Thoracic aorta (tissue), 2 donors: ENCODE results near the gene FREM1. TPM values are rescaled to one million over a fixed set of nuclear protein-coding genes. Genes with fewer than 3 reads are reported as not detected.

Experiments
- ATAC-seq: fragments of 150-250 bp; one replicate; pipeline ENCODE4 v1.8.0; 2017; ENCODE audit warnings: low read depth; ENCODE audit not compliant: insufficient number of reproducible peaks, low FRiP score
- DNase-seq: peaks from one replicate; pipeline ENCODE4 v3.0.0-alpha.2; 2020; ENCODE audit warnings: low spot score
- H3K27ac ChIP-seq, 2 donors: fragments of 200-600 bp; sonication (generic); 1 replicate in 1 of 2; 2 replicates in 1 of 2; pipeline ENCODE4 v1.5.1; 2016; ENCODE audit warnings: mild to moderate bottlenecking in 2 of 2, moderate library complexity in 2 of 2
- H3K27me3 ChIP-seq: fragments of 200-600 bp; sonication (generic); replicated peaks from 2 replicates; pipeline ENCODE4 v1.6.0; 2016; ENCODE audit warnings: mild to moderate bottlenecking; ENCODE audit not compliant: insufficient read depth
- H3K36me3 ChIP-seq: fragments of 200-600 bp; sonication (generic); one replicate; pipeline ENCODE4 v1.5.1; 2016
- H3K4me1 ChIP-seq, 2 donors: fragments of 200-600 bp; sonication (generic); 1 replicate in 1 of 2; 2 replicates in 1 of 2; pipeline versions ENCODE4 v1.5.1 to v1.6.0; 2016; ENCODE audit warnings: low read depth in 2 of 2, mild to moderate bottlenecking in 1 of 2; ENCODE audit not compliant: control insufficient read depth in 1 of 2
- H3K4me3 ChIP-seq: fragments of 200-600 bp; sonication (generic); 2 replicates; pipeline ENCODE4 v1.5.1; 2016; ENCODE audit warnings: mild to moderate bottlenecking
- H3K9me3 ChIP-seq: fragments of 200-600 bp; sonication (generic); 2 replicates; pipeline ENCODE4 v1.5.1; 2016
- total RNA-seq, 2 donors: library from RNA; depleted of rRNA; stranded (reverse); fragments of >200 nt; gene quantifications; one replicate each; pipeline versions ENCODE4 v1.1.0 to v1.2.3, GENCODE V29; 2016
- TF ChIP-seq, protein P1 (sequence below): fragments of 200-600 bp; sonication (generic); IDR thresholded peaks from one replicate; pipeline ENCODE4 v1.5.1; 2019; ENCODE audit warnings: antibody characterized with exemption

The FREM1 gene
- total RNA-seq, 2 donors from 2014 or later = 9.9 to 24.8 TPM

DNA sequence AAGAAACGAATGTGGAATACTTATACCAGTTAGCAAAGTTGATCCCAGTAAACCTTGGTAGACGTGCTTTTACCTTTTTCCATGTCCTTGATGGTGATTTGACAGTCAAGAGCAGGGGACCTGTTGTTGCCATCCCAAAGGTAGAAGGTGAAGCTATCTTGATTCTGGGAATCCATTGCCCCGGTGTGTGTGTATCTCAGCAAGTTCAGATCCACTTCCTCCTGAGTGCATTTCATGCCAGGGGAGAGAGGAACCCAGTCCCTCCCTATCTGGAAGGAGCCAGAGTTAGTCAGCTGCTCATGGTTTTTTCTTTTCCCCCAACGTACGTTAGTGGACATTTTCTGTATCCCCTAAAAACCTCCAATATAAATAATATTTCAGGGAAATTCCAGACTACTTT is 121.4 kb downstream of the FREM1 start:
- TF ChIP-seq, protein P1, sequence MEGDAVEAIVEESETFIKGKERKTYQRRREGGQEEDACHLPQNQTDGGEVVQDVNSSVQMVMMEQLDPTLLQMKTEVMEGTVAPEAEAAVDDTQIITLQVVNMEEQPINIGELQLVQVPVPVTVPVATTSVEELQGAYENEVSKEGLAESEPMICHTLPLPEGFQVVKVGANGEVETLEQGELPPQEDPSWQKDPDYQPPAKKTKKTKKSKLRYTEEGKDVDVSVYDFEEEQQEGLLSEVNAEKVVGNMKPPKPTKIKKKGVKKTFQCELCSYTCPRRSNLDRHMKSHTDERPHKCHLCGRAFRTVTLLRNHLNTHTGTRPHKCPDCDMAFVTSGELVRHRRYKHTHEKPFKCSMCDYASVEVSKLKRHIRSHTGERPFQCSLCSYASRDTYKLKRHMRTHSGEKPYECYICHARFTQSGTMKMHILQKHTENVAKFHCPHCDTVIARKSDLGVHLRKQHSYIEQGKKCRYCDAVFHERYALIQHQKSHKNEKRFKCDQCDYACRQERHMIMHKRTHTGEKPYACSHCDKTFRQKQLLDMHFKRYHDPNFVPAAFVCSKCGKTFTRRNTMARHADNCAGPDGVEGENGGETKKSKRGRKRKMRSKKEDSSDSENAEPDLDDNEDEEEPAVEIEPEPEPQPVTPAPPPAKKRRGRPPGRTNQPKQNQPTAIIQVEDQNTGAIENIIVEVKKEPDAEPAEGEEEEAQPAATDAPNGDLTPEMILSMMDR = no peak
- no peaks in the 10 kb centered on the region for H3K9me3 ChIP-seq
- no peak for ATAC-seq
- H3K36me3 ChIP-seq = peaks cover 7% of the 10 kb centered on the region
- no peak for DNase-seq
- peaks cover 0 to 7% of the 10 kb centered on the region in 2 donors for H3K4me1 ChIP-seq
- H3K4me3 ChIP-seq = no peak overlapping the region
- no peak overlapping the region for H3K27ac ChIP-seq
- H3K27me3 ChIP-seq = no peaks in the 10 kb centered on the region

DNA sequence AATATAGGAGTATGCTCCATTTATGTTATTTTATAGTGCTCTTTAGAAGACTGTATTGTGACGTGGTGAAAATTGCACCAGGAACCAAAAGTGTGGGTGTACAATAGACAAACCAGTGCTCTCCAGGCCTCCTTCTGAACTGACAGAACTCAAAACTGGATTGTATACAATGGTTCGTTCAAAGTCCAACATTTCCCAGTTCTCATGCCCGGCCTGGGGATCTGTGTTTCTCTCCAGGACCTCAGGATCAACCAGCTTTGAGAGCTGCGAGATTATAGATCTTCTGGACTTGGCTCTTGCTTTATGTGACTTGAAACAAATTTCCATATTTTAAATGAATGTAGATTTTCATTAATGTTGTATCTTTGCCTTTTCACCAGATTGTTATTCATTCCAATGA is 126.9 kb downstream of the FREM1 start:
- no peak overlapping the region for H3K4me3 ChIP-seq
- H3K4me1 ChIP-seq = peaks cover 0 to 7% of the 10 kb centered on the region in 2 donors
- H3K9me3 ChIP-seq = no peaks in the 10 kb centered on the region
- H3K36me3 ChIP-seq = no peaks in the 10 kb centered on the region
- no peak for ATAC-seq
- H3K27me3 ChIP-seq = no peaks in the 10 kb centered on the region
- DNase-seq = no peak
- TF ChIP-seq, protein P1 = no peak
- H3K27ac ChIP-seq = no peak overlapping the region

DNA sequence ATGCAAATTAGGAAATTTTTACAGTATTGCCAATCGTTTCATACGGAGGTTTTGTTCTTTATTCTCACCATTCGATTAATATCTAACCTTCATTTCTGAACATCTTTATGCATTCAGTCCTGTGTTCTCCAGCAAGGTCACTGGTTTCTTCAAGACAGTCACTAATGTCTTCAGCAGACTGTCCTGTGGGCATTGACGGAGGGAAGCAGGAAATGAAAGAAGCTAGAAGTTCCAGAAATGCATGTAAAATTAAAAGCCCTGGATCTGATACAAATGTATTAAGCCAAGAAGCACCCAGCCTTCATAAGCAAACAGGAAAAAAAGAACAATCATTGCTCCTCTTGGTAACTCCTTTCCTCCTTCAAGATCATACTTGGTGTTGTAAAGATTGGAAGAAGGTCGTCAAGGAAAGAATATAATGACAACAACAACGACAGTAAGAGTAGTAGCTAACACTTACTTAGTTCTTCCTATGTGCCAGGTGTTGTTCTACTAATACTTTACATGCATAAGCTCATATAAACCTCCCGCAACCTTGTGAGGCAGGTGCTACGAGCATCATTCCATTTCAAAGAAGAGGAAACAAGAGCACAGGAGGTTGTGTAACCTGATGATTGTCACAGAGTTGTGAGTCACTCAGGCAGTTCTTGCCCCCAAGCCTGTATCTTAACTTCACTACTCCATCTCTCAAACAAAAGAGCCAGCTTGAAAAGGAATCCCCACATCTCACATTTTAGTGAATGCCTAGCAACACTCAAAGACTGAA is 127.8 kb downstream of the FREM1 start:
- H3K27me3 ChIP-seq = no peaks in the 10 kb centered on the region
- peaks cover 0 to 7% of the 10 kb centered on the region in 2 donors for H3K4me1 ChIP-seq
- TF ChIP-seq, protein P1 = no peak
- H3K9me3 ChIP-seq = no peaks in the 10 kb centered on the region
- DNase-seq (no peak), ATAC-seq (no peak)
- no peaks in the 10 kb centered on the region for H3K36me3 ChIP-seq
- no peak overlapping the region for H3K4me3 ChIP-seq
- H3K27ac ChIP-seq = no peak overlapping the region

DNA sequence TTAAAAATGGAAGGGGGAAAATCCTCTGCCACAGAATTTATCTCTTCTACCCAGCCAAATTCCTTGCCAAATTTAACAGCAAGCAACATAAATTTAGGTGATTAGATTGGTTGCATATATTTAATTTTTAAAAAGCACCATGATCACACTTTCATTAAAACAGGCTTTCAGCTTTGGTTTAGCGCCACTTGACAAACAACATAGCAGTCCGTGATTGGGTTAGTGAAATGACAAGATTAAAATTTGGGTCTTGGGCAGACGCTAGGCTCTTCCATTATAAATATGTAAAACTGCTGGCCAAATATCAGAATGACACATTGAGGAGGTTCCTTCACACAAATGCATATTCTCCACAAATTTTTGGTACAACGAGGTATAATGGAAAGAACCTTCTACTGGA is 129.5 kb downstream of the FREM1 start:
- DNase-seq (no peak), ATAC-seq (no peak)
- TF ChIP-seq, protein P1 = no peak
- H3K27ac ChIP-seq = no peak overlapping the region
- no peaks in the 10 kb centered on the region for H3K4me1 ChIP-seq
- no peaks in the 10 kb centered on the region for H3K9me3 ChIP-seq
- H3K27me3 ChIP-seq = no peaks in the 10 kb centered on the region
- no peak overlapping the region for H3K4me3 ChIP-seq
- no peaks in the 10 kb centered on the region for H3K36me3 ChIP-seq

DNA sequence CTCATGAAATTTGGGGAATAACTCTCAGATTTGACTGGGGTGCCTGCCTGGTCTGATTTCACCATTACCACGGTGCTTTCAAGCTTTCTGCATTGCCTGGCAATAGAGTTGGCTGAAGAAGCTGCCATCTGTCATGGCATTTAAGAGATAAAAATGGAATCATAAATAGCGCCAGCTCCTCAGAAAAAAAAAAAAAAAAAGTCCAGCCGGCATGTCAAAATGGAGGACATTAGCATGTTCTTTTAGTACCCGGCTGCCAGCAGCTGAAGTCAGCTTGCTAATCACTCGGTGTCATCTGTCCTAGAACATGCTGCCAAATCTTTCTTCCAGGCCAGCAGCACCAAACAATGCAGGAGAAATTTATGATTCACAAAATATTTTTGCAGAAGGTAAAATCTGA is 130.0 kb downstream of the FREM1 start:
- H3K4me1 ChIP-seq = no peaks in the 10 kb centered on the region
- no peaks in the 10 kb centered on the region for H3K9me3 ChIP-seq
- no peaks in the 10 kb centered on the region for H3K36me3 ChIP-seq
- TF ChIP-seq, protein P1 = no peak
- ATAC-seq (no peak), DNase-seq (no peak)
- no peak overlapping the region for H3K4me3 ChIP-seq
- no peak overlapping the region for H3K27ac ChIP-seq
- H3K27me3 ChIP-seq = no peaks in the 10 kb centered on the region
